K562 (cell line): ENCODE measurements around the gene NOLC1. TPM values are rescaled to one million over a fixed set of nuclear protein-coding genes. Genes with fewer than 3 reads are reported as not detected.

ENCODE experiments used
- CBX3 ChIP-seq, 2 experiments: IDR thresholded peaks; 1 replicate in 1 of 2; 2 replicates in 1 of 2; pipeline ENCODE4 v1.6.1; 2012; ENCODE audit warnings: inconsistent platforms in 2 of 2, low read length in 2 of 2, borderline replicate concordance in 1 of 2, control low read depth in 1 of 2
- CHD2 ChIP-seq: IDR thresholded peaks from 2 replicates; pipeline ENCODE4 v1.6.1; 2011; ENCODE audit warnings: low read depth, low read length
- CREB1 ChIP-seq, 2 experiments: sonication (generic) in 1 of 2; formaldehyde crosslinking in 1 of 2; IDR thresholded peaks; 2 replicates each; pipeline versions ENCODE4 v1.6.1 to v1.8.0; 2012 to 2022; ENCODE audit warnings: inconsistent platforms in 1 of 2, mild to moderate bottlenecking in 1 of 2, missing genetic modification reagents in 1 of 2, moderate library complexity in 1 of 2
- CREM ChIP-seq: IDR thresholded peaks from 2 replicates; pipeline ENCODE4 v1.6.1; 2014; ENCODE audit warnings: antibody characterized with exemption, low read depth
- EP400 ChIP-seq: fragments of 450-650 bp; IDR thresholded peaks from 2 replicates; pipeline ENCODE4 v1.6.1; 2017; ENCODE audit warnings: antibody characterized with exemption, mild to moderate bottlenecking, moderate library complexity
- HLTF ChIP-seq: fragments of 450-650 bp; IDR thresholded peaks from 2 replicates; pipeline ENCODE4 v1.6.1; 2016
- KLF6 ChIP-seq: fragments of 250-450 bp; sonication (Bioruptor Pico); IDR thresholded peaks from 2 replicates; pipeline ENCODE4 v1.4.0; 2020; ENCODE audit warnings: mild to moderate bottlenecking, moderate library complexity, borderline replicate concordance
- MNT ChIP-seq, 2 experiments: fragments of 450-650 bp; conservative IDR thresholded peaks; 2 replicates each; pipeline ENCODE4 v1.6.1; 2017; ENCODE audit warnings: mild to moderate bottlenecking in 2 of 2, moderate library complexity in 2 of 2
- SUPT5H ChIP-seq: fragments of 450-650 bp; IDR thresholded peaks from 2 replicates; pipeline ENCODE4 v1.6.1; 2016
- ZNF584 ChIP-seq: fragments of 200-800 bp; sonication (Bioruptor generic); IDR thresholded peaks from 2 replicates; pipeline ENCODE4 v1.6.1; 2016; ENCODE audit warnings: low read depth, mild to moderate bottlenecking, missing genetic modification characterization, missing compliant biosample characterization
- ZNF695 ChIP-seq: fragments of 450-650 bp; formaldehyde crosslinking; IDR thresholded peaks from 2 replicates; pipeline ENCODE4 v1.4.0; 2020; ENCODE audit warnings: mild to moderate bottlenecking, moderate library complexity
- polyA plus RNA-seq, 8 experiments: library from polyadenylated mRNA; depleted of rRNA in 4 of 8; stranded (reverse) in 5 of 8; unstranded in 3 of 8; fragments of >200 nt; fragmentation: Nextera tagmentation in 2 of 8; fragmentation: Illumina TruSeq in 1 of 8; extraction: Ambion mirVana in 2 of 8; extraction: Trizol in 1 of 8; gene quantifications; 2 replicates each; pipeline versions ENCODE4 v1.2.1 to v1.2.3, GENCODE V29; 2011 to 2014; ENCODE audit warnings: inconsistent platforms in 1 of 8, missing spikeins in 1 of 8
- total RNA-seq, 7 experiments: library from RNA; depleted of rRNA in 6 of 7; stranded (reverse); fragments of >200 nt in 6 of 7; fragmentation: Illumina TruSeq in 2 of 7; extraction: Trizol in 2 of 7; gene quantifications; 2 replicates each; pipeline versions ENCODE4 v1.2.1 to v1.2.3, GENCODE V29; 2011 to 2021; ENCODE audit warnings: low replicate concordance in 1 of 7
- TF ChIP-seq, protein P1 (sequence below), 2 experiments: fragments of 450-650 bp in 1 of 2; sonication (generic) in 1 of 2; formaldehyde crosslinking in 1 of 2; IDR thresholded peaks in 1 of 2; conservative IDR thresholded peaks in 1 of 2; 2 replicates each; pipeline versions ENCODE4 v1.6.1 to v1.8.1; 2016 to 2023; ENCODE audit warnings: mild to moderate bottlenecking in 2 of 2, moderate library complexity in 2 of 2, inconsistent platforms in 1 of 2, missing genetic modification reagents in 1 of 2
- TF ChIP-seq, protein P2 (sequence below): sonication (generic); formaldehyde crosslinking; IDR thresholded peaks from 2 replicates; pipeline ENCODE4 v1.8.0; 2022; ENCODE audit warnings: mild to moderate bottlenecking, missing genetic modification reagents

The NOLC1 gene
- total and polyA plus RNA-seq, 9 of the 15 experiments (the other 6 are each of a cell fraction or from before 2014, with no cell fraction given), result 102 to 310 (median 165) TPM

GRCh38 chr10:102133373-102134195 lies 18.6 kb upstream of the NOLC1 start (continued):
- TF ChIP-seq ZNF695 (no peak), HLTF (no peak), CREB1 (IDR thresholded peaks at IDR 0.05) (no peak), CREB1 (CRISPR knock-in tag; IDR thresholded peaks at IDR 0.05) (peak; percentile 26; the same call in 1 of the 2 replicates), MNT (conservative IDR thresholded peaks at IDR 0.05) (peak; percentile 99), ZNF584 (CRISPR knock-in tag) (no peak), SUPT5H (peak; percentile 27; the same call in 1 of the 2 replicates), CHD2 (peak; percentile 18; the same call in 1 of the 2 replicates), KLF6 (0 out of 2 replicates have a peak, but pooled peaks have one; percentile 41), CREM (peak; percentile 21; the same call in 1 of the 2 replicates), CBX3 (IDR thresholded peaks at IDR 0.05; ENCODE audit: borderline replicate concordance in 1 of 2, low read length in 2 of 2) (no peak), EP400 (peak; percentile 95)
- TF ChIP-seq, protein P1, sequence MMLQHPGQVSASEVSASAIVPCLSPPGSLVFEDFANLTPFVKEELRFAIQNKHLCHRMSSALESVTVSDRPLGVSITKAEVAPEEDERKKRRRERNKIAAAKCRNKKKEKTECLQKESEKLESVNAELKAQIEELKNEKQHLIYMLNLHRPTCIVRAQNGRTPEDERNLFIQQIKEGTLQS (IDR thresholded peaks at IDR 0.05), result no peak
- TF ChIP-seq, protein P1 (CRISPR knock-in tag; conservative IDR thresholded peaks at IDR 0.05), result no peak
- TF ChIP-seq, protein P2, sequence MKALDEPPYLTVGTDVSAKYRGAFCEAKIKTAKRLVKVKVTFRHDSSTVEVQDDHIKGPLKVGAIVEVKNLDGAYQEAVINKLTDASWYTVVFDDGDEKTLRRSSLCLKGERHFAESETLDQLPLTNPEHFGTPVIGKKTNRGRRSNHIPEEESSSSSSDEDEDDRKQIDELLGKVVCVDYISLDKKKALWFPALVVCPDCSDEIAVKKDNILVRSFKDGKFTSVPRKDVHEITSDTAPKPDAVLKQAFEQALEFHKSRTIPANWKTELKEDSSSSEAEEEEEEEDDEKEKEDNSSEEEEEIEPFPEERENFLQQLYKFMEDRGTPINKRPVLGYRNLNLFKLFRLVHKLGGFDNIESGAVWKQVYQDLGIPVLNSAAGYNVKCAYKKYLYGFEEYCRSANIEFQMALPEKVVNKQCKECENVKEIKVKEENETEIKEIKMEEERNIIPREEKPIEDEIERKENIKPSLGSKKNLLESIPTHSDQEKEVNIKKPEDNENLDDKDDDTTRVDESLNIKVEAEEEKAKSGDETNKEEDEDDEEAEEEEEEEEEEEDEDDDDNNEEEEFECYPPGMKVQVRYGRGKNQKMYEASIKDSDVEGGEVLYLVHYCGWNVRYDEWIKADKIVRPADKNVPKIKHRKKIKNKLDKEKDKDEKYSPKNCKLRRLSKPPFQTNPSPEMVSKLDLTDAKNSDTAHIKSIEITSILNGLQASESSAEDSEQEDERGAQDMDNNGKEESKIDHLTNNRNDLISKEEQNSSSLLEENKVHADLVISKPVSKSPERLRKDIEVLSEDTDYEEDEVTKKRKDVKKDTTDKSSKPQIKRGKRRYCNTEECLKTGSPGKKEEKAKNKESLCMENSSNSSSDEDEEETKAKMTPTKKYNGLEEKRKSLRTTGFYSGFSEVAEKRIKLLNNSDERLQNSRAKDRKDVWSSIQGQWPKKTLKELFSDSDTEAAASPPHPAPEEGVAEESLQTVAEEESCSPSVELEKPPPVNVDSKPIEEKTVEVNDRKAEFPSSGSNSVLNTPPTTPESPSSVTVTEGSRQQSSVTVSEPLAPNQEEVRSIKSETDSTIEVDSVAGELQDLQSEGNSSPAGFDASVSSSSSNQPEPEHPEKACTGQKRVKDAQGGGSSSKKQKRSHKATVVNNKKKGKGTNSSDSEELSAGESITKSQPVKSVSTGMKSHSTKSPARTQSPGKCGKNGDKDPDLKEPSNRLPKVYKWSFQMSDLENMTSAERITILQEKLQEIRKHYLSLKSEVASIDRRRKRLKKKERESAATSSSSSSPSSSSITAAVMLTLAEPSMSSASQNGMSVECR (CRISPR knock-in tag), result peak; percentile 90
